22Rv1 (cell line): Measurements from ENCODE around the gene OR51F2.
"Not testable (repeated sequence)": the region's sequence is repeated elsewhere in the genome, so short reads cannot be mapped to it uniquely, and the experiment has no call there.

Experiments
- H3K27ac ChIP-seq: fragments of 450-650 bp; 2 replicates; pipeline ENCODE4 v1.5.1; 2017
- CTCF ChIP-seq: fragments of 450-650 bp; IDR thresholded peaks from 2 replicates; pipeline ENCODE4 v1.5.1; 2017; ENCODE audit warnings: mild to moderate bottlenecking
- ZFX ChIP-seq: fragments of 450-650 bp; IDR thresholded peaks from 2 replicates; pipeline ENCODE4 v1.6.1; 2017; ENCODE audit warnings: antibody characterized with exemption, borderline replicate concordance

Gene OR51F2

GRCh38 chr11:4851033-4851432, 29.9 kb downstream of the OR51F2 start:
- no peak for TF ChIP-seq CTCF
- TF ChIP-seq ZFX = no peak
- no peak overlapping the region for H3K27ac ChIP-seq

GRCh38 chr11:4854286-4854685, 33.2 kb downstream of the OR51F2 start:
- H3K27ac ChIP-seq = not testable (repeated sequence)

GRCh38 chr11:4862447-4863236, 41.5 kb downstream of the OR51F2 start:
- TF ChIP-seq CTCF = no peak
- no peak for TF ChIP-seq ZFX
- H3K27ac ChIP-seq = no peak overlapping the region

GRCh38 chr11:4863876-4864275, 42.8 kb downstream of the OR51F2 start:
- TF ChIP-seq CTCF (no peak), ZFX (no peak)
- H3K27ac ChIP-seq = no peak overlapping the region

DNA sequence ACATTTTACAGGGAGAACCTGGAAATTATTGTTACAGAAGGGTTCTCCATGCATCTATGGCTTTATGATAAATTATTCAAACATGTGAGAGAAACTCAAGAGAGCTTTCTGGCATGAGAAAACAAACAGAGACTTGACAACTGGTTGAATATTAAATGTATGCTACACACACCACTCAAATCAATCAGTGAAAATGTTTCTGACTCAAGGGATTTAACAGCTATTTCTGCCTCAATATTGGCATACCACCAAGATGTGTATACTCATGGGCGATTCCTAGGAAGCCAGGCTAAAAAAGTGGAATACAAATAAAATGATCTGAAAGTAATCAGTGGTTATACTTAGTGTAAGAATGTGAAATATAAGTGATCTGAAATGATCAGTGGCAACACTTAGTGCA, 44.7 kb downstream of the OR51F2 start:
- no peak overlapping the region for H3K27ac ChIP-seq
- TF ChIP-seq ZFX (no peak), CTCF (no peak)
